Lower leg skin (tissue), 4 donors: ENCODE results near the gene FFAR2. TPM values are rescaled to one million over a fixed set of nuclear protein-coding genes. Genes with fewer than 3 reads are reported as not detected.

Experiments
- DNase-seq, 2 donors: peaks; one replicate each; pipeline ENCODE4 v3.0.0-alpha.2; 2019; ENCODE audit warnings: low spot score in 2 of 2
- H3K4me3 ChIP-seq: fragments of 200-600 bp; sonication (generic); 2 replicates; pipeline ENCODE4 v1.5.1; 2017; ENCODE audit warnings: mild to moderate bottlenecking, low read depth; ENCODE audit not compliant: poor library complexity, severe bottlenecking
- POLR2A ChIP-seq, 2 donors: fragments of 450-650 bp; IDR thresholded peaks; one replicate each; pipeline ENCODE4 v1.6.1; 2016 to 2017; ENCODE audit warnings: antibody characterized with exemption in 2 of 2, mild to moderate bottlenecking in 1 of 2, moderate library complexity in 1 of 2
- WGBS, 2 donors: methylation state at CpG; one replicate each; pipeline ENCODE4 v1.1.5; 2018; 5-methylcytosine and 5-hydroxymethylcytosine counted together
- intact Hi-C: fragments of 100-400 bp; cut with DNase I; formaldehyde crosslinking; loops from one replicate; pipeline ENCODE4 v1.15.0; 2023; ENCODE audit warnings: low total_unique reads
- total RNA-seq, 4 donors: library from RNA; depleted of rRNA; stranded (reverse); fragments of >200 nt; gene quantifications; one replicate each; pipeline ENCODE4 v1.1.0, GENCODE V29; 2016
- TF ChIP-seq, protein P1 (sequence below), 3 donors: fragments of 450-650 bp; IDR thresholded peaks; one replicate each; pipeline ENCODE4 v1.5.1; 2016; ENCODE audit warnings: antibody characterized with exemption in 3 of 3, mild to moderate bottlenecking in 3 of 3, moderate library complexity in 2 of 3

The FFAR2 gene
- total RNA-seq, 4 donors from 2014 or later, result 0.49 to 1.1 (median 0.55) TPM; not detected in 1

DNA sequence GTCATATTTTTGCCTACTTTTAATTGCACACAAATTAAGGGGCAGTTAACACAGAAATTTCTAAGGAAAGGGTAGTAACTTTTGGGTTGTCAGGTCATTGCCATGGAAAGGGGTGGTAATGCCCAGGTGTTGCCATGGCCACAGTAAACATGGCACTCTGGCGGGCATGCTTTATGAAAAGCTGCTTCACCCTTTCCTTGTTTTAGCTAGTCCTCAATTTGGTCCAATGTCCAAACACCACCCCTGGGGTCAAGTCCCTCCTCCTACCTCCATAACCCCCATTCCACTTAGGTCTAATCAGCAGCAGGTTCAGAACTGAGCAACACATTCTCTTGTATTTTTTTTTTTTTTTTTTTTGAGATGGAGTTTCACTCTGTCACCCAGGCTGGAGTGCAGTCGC lies 6.6 kb downstream of the FFAR2 start:
- TF ChIP-seq POLR2A (IDR thresholded peaks at IDR 0.05), result no peak
- TF ChIP-seq, protein P1, sequence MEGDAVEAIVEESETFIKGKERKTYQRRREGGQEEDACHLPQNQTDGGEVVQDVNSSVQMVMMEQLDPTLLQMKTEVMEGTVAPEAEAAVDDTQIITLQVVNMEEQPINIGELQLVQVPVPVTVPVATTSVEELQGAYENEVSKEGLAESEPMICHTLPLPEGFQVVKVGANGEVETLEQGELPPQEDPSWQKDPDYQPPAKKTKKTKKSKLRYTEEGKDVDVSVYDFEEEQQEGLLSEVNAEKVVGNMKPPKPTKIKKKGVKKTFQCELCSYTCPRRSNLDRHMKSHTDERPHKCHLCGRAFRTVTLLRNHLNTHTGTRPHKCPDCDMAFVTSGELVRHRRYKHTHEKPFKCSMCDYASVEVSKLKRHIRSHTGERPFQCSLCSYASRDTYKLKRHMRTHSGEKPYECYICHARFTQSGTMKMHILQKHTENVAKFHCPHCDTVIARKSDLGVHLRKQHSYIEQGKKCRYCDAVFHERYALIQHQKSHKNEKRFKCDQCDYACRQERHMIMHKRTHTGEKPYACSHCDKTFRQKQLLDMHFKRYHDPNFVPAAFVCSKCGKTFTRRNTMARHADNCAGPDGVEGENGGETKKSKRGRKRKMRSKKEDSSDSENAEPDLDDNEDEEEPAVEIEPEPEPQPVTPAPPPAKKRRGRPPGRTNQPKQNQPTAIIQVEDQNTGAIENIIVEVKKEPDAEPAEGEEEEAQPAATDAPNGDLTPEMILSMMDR (IDR thresholded peaks at IDR 0.05), result no peak
- intact Hi-C loops, result no loop called here
- no peak for DNase-seq
- H3K4me3 ChIP-seq, result no peak overlapping the region
- 85 to 91% methylated on average over 2 of the region's 2 CpGs for WGBS, 2 donors

DNA sequence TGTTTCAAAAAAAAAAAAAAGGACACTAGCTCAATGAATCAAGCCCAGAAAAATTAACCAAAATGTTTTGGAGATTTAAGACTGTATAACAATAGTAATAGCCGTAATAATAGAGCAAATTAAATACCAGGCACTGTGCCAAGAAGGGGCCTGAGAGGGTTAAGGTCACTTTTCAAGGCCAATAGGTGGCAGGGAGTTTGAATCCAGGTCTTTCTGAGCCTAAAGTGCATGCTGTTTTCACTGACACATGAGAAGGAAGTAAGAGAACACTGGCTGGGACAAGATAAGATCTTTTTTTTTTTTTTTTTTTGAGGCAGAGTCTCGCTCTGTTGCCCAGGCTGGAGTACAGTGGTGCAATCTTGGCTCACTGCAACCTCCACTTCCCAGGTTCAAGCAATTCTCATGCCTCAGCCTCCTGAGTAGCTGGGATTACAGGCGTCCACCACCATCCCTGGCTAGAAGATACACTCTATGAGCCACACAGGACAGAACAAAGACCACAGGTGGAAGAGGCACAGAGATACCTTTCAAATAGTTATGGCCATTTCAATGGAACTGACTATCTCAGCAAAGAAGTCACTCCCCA lies 7.7 kb downstream of the FFAR2 start:
- DNase-seq, result no peak
- TF ChIP-seq, protein P1 (IDR thresholded peaks at IDR 0.05), result no peak
- TF ChIP-seq POLR2A (IDR thresholded peaks at IDR 0.05), result no peak
- intact Hi-C loops, result no loop called here
- 68 to 74% methylated on average over 3 of the region's 3 CpGs for WGBS, 2 donors
- H3K4me3 ChIP-seq, result no peak overlapping the region

DNA sequence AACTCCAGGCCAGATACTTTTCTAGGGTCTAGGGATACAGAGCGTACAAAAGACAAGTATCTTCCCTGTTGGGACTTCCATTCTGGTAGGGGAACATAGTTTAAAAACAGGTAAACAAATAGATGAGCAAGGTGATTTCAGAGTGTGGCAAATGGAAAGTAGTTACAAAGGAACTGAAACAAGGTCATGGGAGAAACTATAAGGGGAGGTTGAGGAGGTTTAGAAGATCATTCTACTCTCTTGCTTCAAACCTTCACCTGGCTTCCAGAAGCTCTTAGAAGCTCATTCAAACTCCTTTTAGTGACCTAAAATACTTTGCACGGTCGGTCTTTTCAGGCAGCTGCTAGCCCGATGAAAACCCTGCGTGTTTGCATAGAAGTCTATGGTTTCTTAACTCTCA lies 9.1 kb downstream of the FFAR2 start:
- 93 to 96% methylated on average over 5 of the region's 5 CpGs for WGBS, 2 donors
- intact Hi-C loops, result no loop called here
- DNase-seq, result no peak
- TF ChIP-seq, protein P1 (IDR thresholded peaks at IDR 0.05), result no peak
- TF ChIP-seq POLR2A (IDR thresholded peaks at IDR 0.05), result no peak
- no peak overlapping the region for H3K4me3 ChIP-seq

DNA sequence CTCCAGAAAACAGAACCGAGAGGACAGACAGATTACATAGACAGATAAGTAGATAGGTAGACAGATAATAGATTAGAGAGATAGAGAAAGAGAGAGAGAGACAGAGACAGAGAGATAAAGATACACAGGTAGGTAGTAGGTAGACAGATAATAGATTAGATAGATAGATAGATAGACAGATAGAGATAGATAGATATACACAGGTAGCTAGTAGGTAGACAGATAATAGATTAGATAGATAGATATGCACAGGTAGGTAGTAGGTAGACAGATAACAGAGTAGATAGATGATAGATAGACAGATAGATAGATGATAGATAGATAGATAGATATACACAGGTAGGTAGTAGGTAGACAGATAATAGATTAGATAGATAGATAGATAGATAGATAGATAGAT lies 10.1 kb downstream of the FFAR2 start:
- H3K4me3 ChIP-seq, result no peak overlapping the region
- 29 to 64% methylated on average over 1 of the region's 1 CpG for WGBS, 2 donors
- DNase-seq, result no peak
- TF ChIP-seq POLR2A (IDR thresholded peaks at IDR 0.05), result no peak
- TF ChIP-seq, protein P1 (IDR thresholded peaks at IDR 0.05), result no peak
- intact Hi-C loops, result no loop called here

DNA sequence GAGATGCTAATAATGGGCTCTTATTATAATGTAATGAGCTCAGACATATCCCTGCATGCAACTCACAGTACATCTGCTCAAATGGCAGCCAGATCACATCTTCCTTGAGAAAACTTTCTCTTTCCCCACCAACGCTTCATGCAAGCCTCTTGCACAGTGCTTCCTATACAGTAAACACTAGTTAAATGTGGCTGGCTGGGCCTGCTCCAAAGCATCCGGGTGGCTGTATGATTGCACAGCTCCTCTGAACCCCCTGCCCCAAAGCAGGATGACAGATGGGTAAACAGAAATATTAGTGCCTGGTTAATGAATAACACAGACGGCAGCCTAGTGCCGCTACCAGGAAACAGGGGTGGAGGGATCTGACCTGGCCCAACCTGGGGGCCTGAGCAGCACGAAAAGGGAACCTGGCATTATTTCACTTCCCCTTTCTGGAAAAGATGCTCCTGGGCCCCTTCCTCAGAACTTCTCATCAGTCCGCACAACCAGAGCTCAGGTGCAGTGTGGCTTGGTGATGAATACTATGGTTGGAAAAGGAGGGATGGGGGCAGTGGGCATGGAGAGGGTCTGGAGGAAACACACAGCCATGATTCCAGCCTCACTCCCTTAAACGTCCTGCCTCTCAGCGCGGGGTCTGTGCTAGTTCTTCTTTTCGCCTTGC lies 10.8 kb downstream of the FFAR2 start:
- no peak for DNase-seq
- TF ChIP-seq, protein P1 (IDR thresholded peaks at IDR 0.05), result no peak
- H3K4me3 ChIP-seq, result no peak overlapping the region
- intact Hi-C loops, result no loop called here
- WGBS, 2 donors, result 61 to 62% methylated on average over 10 of the region's 10 CpGs
